HepG2 (cell line): Measurements from ENCODE around the gene TULP4. TPM values are rescaled to one million over a fixed set of nuclear protein-coding genes. Genes with fewer than 3 reads are reported as not detected.
A peak's percentile ranks its signal among the peaks of the same experiment; 100 is the strongest.

Experiments used
- CEBPG ChIP-seq: IDR thresholded peaks from 2 replicates; pipeline ENCODE4 v1.6.1; 2016
- FOXA3 ChIP-seq: IDR thresholded peaks from 2 replicates; pipeline ENCODE4 v1.6.1; 2016; ENCODE audit warnings: missing genetic modification reagents, missing compliant biosample characterization
- FOXO1 ChIP-seq: sonication (generic); formaldehyde crosslinking; IDR thresholded peaks from 2 replicates; pipeline ENCODE4 v1.4.0; 2020; ENCODE audit warnings: missing genetic modification reagents
- FOXP1 ChIP-seq, 2 experiments: fragments of 450-650 bp in 1 of 2; IDR thresholded peaks; 2 replicates each; pipeline ENCODE4 v1.6.1; 2017 to 2018; ENCODE audit warnings: antibody characterized with exemption in 1 of 2
- GATA4 ChIP-seq: sonication (generic); IDR thresholded peaks from 2 replicates; pipeline ENCODE4 v1.6.1; 2016; ENCODE audit warnings: antibody characterized with exemption, low read depth, borderline replicate concordance
- GZF1 ChIP-seq: sonication (generic); formaldehyde crosslinking; IDR thresholded peaks from 2 replicates; pipeline ENCODE4 v1.5.1; 2020; ENCODE audit warnings: mild to moderate bottlenecking, missing genetic modification reagents
- HMG20A ChIP-seq: IDR thresholded peaks from 2 replicates; pipeline ENCODE4 v1.6.1; 2016; ENCODE audit warnings: borderline replicate concordance
- MED1 ChIP-seq: sonication (generic); formaldehyde crosslinking; IDR thresholded peaks from 2 replicates; pipeline ENCODE4 v1.4.0; 2020; ENCODE audit warnings: missing genetic modification reagents
- SATB2 ChIP-seq: sonication (generic); formaldehyde crosslinking; IDR thresholded peaks from 2 replicates; pipeline ENCODE4 v1.5.0; 2020; ENCODE audit warnings: missing genetic modification reagents
- SOX13 ChIP-seq, 3 experiments: fragments of 450-650 bp in 1 of 3; sonication (generic) in 1 of 3; formaldehyde crosslinking in 1 of 3; IDR thresholded peaks in 2 of 3; conservative IDR thresholded peaks in 1 of 3; 2 replicates each; pipeline versions ENCODE4 v1.5.0 to v1.6.1; 2016 to 2020; ENCODE audit warnings: antibody characterized with exemption in 1 of 3, mild to moderate bottlenecking in 1 of 3, missing compliant biosample characterization in 1 of 3, missing genetic modification reagents in 1 of 3, moderate library complexity in 1 of 3
- STAT5B ChIP-seq: sonication (generic); formaldehyde crosslinking; IDR thresholded peaks from 2 replicates; pipeline ENCODE4 v1.4.0; 2020; ENCODE audit warnings: missing genetic modification reagents
- ZNF652 ChIP-seq: IDR thresholded peaks from 2 replicates; pipeline ENCODE4 v1.6.1; 2016; ENCODE audit warnings: low read depth, borderline replicate concordance
- polyA plus RNA-seq, 8 experiments: library from polyadenylated mRNA; depleted of rRNA in 3 of 8; stranded (reverse) in 7 of 8; unstranded in 1 of 8; fragments of >200 nt; fragmentation: Illumina TruSeq in 4 of 8; extraction: Trizol in 4 of 8; gene quantifications; 2 replicates each; pipeline versions ENCODE4 v1.2.1 to v1.2.3, GENCODE V29; 2011 to 2016; ENCODE audit warnings: low read depth in 4 of 8, missing spikeins in 1 of 8, mixed read lengths in 1 of 8; ENCODE audit not compliant: insufficient read depth in 1 of 8
- total RNA-seq, 5 experiments: library from RNA; depleted of rRNA; stranded (reverse); fragments of >200 nt; fragmentation: Illumina TruSeq; extraction: Trizol; gene quantifications; 2 replicates each; pipeline ENCODE4 v1.2.3, GENCODE V29; 2016; ENCODE audit warnings: low read depth in 1 of 5
- TF ChIP-seq, protein P1 (sequence below): sonication (generic); formaldehyde crosslinking; IDR thresholded peaks from 2 replicates; pipeline ENCODE4 v1.9.0; 2021; ENCODE audit warnings: mild to moderate bottlenecking, missing genetic modification reagents
- TF ChIP-seq, protein P2 (sequence below): sonication (generic); formaldehyde crosslinking; IDR thresholded peaks from 2 replicates; pipeline ENCODE4 v1.4.0; 2020; ENCODE audit warnings: missing genetic modification reagents
- TF ChIP-seq, protein P3 (sequence below), 2 experiments: sonication (generic) in 1 of 2; formaldehyde crosslinking in 1 of 2; IDR thresholded peaks; 2 replicates each; pipeline versions ENCODE4 v1.4.0 to v1.6.1; 2016 to 2020; ENCODE audit warnings: borderline replicate concordance in 1 of 2, low read depth in 1 of 2, mild to moderate bottlenecking in 1 of 2, missing genetic modification reagents in 1 of 2
- TF ChIP-seq, protein P4 (sequence below): sonication (generic); formaldehyde crosslinking; IDR thresholded peaks from 2 replicates; pipeline ENCODE4 v1.5.0; 2020; ENCODE audit warnings: missing genetic modification reagents, mild to moderate bottlenecking, borderline replicate concordance

Gene TULP4
- total and polyA plus RNA-seq, 2 of the 13 experiments (the other 11 are each of a cell fraction or from before 2014, with no cell fraction given) = 21.1 to 122 TPM

DNA sequence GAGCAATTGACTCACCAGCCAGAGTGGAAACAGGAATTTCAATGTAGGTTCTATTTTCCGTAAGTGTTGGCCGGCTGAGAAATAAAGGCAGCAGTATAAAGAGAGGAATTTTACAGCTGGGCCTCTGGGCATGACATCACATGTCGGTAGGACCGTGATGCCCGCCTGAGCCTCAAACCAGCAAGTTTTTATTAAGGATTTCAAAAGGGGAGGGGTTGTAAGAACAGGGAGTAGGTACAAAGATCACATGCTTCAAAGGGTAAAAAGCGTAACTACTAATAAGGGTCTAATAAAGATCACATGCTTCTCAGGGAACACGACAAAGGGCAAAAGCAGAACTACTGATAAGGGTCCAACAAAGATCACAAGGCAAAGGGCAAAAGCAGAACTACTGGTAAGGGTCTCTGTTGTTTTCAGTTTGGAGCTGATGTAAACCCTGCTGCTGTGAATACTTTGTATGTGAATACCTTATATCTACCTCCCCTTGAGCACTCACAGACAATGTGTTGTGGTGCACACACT lies 9.0 kb upstream of the TULP4 start (continued):
- TF ChIP-seq, protein P1, sequence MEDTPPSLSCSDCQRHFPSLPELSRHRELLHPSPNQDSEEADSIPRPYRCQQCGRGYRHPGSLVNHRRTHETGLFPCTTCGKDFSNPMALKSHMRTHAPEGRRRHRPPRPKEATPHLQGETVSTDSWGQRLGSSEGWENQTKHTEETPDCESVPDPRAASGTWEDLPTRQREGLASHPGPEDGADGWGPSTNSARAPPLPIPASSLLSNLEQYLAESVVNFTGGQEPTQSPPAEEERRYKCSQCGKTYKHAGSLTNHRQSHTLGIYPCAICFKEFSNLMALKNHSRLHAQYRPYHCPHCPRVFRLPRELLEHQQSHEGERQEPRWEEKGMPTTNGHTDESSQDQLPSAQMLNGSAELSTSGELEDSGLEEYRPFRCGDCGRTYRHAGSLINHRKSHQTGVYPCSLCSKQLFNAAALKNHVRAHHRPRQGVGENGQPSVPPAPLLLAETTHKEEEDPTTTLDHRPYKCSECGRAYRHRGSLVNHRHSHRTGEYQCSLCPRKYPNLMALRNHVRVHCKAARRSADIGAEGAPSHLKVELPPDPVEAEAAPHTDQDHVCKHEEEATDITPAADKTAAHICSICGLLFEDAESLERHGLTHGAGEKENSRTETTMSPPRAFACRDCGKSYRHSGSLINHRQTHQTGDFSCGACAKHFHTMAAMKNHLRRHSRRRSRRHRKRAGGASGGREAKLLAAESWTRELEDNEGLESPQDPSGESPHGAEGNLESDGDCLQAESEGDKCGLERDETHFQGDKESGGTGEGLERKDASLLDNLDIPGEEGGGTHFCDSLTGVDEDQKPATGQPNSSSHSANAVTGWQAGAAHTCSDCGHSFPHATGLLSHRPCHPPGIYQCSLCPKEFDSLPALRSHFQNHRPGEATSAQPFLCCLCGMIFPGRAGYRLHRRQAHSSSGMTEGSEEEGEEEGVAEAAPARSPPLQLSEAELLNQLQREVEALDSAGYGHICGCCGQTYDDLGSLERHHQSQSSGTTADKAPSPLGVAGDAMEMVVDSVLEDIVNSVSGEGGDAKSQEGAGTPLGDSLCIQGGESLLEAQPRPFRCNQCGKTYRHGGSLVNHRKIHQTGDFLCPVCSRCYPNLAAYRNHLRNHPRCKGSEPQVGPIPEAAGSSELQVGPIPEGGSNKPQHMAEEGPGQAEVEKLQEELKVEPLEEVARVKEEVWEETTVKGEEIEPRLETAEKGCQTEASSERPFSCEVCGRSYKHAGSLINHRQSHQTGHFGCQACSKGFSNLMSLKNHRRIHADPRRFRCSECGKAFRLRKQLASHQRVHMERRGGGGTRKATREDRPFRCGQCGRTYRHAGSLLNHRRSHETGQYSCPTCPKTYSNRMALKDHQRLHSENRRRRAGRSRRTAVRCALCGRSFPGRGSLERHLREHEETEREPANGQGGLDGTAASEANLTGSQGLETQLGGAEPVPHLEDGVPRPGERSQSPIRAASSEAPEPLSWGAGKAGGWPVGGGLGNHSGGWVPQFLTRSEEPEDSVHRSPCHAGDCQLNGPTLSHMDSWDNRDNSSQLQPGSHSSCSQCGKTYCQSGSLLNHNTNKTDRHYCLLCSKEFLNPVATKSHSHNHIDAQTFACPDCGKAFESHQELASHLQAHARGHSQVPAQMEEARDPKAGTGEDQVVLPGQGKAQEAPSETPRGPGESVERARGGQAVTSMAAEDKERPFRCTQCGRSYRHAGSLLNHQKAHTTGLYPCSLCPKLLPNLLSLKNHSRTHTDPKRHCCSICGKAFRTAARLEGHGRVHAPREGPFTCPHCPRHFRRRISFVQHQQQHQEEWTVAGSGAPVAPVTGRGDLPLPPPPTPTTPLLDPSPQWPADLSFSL = no peak
- TF ChIP-seq, protein P2, sequence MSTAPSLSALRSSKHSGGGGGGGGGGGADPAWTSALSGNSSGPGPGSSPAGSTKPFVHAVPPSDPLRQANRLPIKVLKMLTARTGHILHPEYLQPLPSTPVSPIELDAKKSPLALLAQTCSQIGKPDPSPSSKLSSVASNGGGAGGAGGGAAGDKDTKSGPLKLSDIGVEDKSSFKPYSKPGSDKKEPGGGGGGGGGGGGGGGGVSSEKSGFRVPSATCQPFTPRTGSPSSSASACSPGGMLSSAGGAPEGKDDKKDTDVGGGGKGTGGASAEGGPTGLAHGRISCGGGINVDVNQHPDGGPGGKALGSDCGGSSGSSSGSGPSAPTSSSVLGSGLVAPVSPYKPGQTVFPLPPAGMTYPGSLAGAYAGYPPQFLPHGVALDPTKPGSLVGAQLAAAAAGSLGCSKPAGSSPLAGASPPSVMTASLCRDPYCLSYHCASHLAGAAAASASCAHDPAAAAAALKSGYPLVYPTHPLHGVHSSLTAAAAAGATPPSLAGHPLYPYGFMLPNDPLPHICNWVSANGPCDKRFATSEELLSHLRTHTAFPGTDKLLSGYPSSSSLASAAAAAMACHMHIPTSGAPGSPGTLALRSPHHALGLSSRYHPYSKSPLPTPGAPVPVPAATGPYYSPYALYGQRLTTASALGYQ = peak; percentile 59; the same call in 1 of the 2 replicates
- TF ChIP-seq GATA4 (peak; percentile 47; the same call in 1 of the 2 replicates), HMG20A (CRISPR knock-in tag) (peak; percentile 40; the same call in 1 of the 2 replicates), CEBPG (CRISPR knock-in tag) (peak; percentile 22; the same call in 1 of the 2 replicates), FOXO1 (CRISPR knock-in tag) (peak; percentile 50; the same call in 1 of the 2 replicates), FOXP1 (IDR thresholded peaks at IDR 0.05) (no peak), FOXP1 (CRISPR knock-in tag; IDR thresholded peaks at IDR 0.05) (peak; percentile 44; the same call in 1 of the 2 replicates), GZF1 (CRISPR knock-in tag) (no peak), SOX13 (IDR thresholded peaks at IDR 0.05) (no peak), SOX13 (CRISPR knock-in tag; conservative IDR thresholded peaks at IDR 0.05 in 1 of 2, IDR thresholded peaks at IDR 0.05 in 1 of 2) (peak in 1 of 2 experiments; percentile 89; a peak in 2 of 4 replicates), ZNF652 (0 out of 2 replicates have a peak, but pooled peaks have one; percentile 20), MED1 (CRISPR knock-in tag) (peak; percentile 73), SATB2 (CRISPR knock-in tag) (peak; percentile 100), STAT5B (CRISPR knock-in tag) (no peak), FOXA3 (peak; percentile 59; the same call in 1 of the 2 replicates)
- TF ChIP-seq, protein P3, sequence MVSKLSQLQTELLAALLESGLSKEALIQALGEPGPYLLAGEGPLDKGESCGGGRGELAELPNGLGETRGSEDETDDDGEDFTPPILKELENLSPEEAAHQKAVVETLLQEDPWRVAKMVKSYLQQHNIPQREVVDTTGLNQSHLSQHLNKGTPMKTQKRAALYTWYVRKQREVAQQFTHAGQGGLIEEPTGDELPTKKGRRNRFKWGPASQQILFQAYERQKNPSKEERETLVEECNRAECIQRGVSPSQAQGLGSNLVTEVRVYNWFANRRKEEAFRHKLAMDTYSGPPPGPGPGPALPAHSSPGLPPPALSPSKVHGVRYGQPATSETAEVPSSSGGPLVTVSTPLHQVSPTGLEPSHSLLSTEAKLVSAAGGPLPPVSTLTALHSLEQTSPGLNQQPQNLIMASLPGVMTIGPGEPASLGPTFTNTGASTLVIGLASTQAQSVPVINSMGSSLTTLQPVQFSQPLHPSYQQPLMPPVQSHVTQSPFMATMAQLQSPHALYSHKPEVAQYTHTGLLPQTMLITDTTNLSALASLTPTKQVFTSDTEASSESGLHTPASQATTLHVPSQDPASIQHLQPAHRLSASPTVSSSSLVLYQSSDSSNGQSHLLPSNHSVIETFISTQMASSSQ (IDR thresholded peaks at IDR 0.05; ENCODE audit: low read depth) = no peak
- TF ChIP-seq, protein P3 (CRISPR knock-in tag; IDR thresholded peaks at IDR 0.05; ENCODE audit: borderline replicate concordance) = 0 out of 2 replicates have a peak, but pooled peaks have one; percentile 41
- TF ChIP-seq, protein P4, sequence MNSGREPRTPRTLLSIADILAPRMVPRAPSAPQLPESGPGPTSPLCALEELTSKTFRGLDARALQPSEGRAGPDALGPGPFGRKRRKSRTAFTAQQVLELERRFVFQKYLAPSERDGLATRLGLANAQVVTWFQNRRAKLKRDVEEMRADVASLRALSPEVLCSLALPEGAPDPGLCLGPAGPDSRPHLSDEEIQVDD = no peak
